Measurements from ENCODE around the gene SDE2.

DNA sequence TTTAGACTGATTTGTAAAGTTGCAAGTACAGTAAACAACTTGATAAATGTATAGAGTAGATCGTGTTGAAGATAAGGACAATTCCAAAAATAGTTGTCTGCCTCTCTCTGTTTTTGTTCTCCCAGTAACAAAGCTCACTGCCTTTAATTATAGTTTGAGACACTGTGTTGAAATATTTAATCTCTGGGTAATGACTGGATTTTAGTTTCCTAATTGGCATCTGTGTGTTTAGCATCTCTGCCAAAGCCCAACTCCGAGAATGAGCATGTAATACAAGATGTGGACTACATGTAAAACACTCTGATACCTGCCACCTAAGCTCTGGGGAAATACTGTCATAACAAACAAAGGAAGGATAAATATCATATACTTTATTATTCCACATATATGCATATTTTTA is 27.7 kb upstream of the SDE2 start:
- TF ChIP-seq, protein P1, sequence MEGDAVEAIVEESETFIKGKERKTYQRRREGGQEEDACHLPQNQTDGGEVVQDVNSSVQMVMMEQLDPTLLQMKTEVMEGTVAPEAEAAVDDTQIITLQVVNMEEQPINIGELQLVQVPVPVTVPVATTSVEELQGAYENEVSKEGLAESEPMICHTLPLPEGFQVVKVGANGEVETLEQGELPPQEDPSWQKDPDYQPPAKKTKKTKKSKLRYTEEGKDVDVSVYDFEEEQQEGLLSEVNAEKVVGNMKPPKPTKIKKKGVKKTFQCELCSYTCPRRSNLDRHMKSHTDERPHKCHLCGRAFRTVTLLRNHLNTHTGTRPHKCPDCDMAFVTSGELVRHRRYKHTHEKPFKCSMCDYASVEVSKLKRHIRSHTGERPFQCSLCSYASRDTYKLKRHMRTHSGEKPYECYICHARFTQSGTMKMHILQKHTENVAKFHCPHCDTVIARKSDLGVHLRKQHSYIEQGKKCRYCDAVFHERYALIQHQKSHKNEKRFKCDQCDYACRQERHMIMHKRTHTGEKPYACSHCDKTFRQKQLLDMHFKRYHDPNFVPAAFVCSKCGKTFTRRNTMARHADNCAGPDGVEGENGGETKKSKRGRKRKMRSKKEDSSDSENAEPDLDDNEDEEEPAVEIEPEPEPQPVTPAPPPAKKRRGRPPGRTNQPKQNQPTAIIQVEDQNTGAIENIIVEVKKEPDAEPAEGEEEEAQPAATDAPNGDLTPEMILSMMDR (IDR thresholded peaks at IDR 0.05; ENCODE audit: insufficient read depth, low read length, poor library complexity, severe bottlenecking) = no peak
- TF ChIP-seq EZH2phosphoT487 (conservative IDR thresholded peaks at IDR 0.05; ENCODE audit: low read length) = no peak
